Mesenchymal stem cell (in vitro differentiated cells and primary cell): ENCODE measurements around the gene UGP2.

Experiments
- DNase-seq: peaks from one replicate; pipeline ENCODE4 v3.0.0-alpha.2; 2013
- H2AFZ ChIP-seq: one replicate; pipeline ENCODE4 v1.6.1; 2013; ENCODE audit warnings: low read depth, mild to moderate bottlenecking, control low read depth, inconsistent platforms, low read length, moderate library complexity
- H2AK5ac ChIP-seq: 2 replicates; pipeline ENCODE4 v1.6.1; 2013; ENCODE audit warnings: low read length, moderate library complexity, mild to moderate bottlenecking, inconsistent platforms; ENCODE audit not compliant: severe bottlenecking
- H2BK120ac ChIP-seq: one replicate; pipeline ENCODE4 v1.6.1; 2013; ENCODE audit warnings: low read depth, mild to moderate bottlenecking, inconsistent platforms, low read length, moderate library complexity
- H2BK12ac ChIP-seq, 2 experiments: one replicate each; pipeline ENCODE4 v1.6.1; 2013; ENCODE audit warnings: inconsistent platforms in 2 of 2, low read length in 2 of 2, mild to moderate bottlenecking in 2 of 2, moderate library complexity in 2 of 2, control low read depth in 1 of 2
- H2BK15ac ChIP-seq: one replicate; pipeline ENCODE4 v1.6.1; 2013; ENCODE audit warnings: mild to moderate bottlenecking, low read depth, inconsistent platforms; ENCODE audit not compliant: poor library complexity, severe bottlenecking
- H2BK5ac ChIP-seq: 2 replicates; pipeline ENCODE4 v1.6.1; 2013; ENCODE audit warnings: low read depth, mild to moderate bottlenecking, low read length, control low read depth, inconsistent platforms; ENCODE audit not compliant: poor library complexity, severe bottlenecking
- H3K14ac ChIP-seq, 2 experiments: one replicate each; pipeline ENCODE4 v1.6.1; 2013; ENCODE audit warnings: inconsistent platforms in 2 of 2, low read length in 2 of 2, control low read depth in 1 of 2, mild to moderate bottlenecking in 1 of 2, moderate library complexity in 1 of 2
- H3K18ac ChIP-seq, 2 experiments: one replicate each; pipeline ENCODE4 v1.6.1; 2013; ENCODE audit warnings: inconsistent platforms in 2 of 2, low read length in 2 of 2, control low read depth in 1 of 2, low read depth in 1 of 2, mild to moderate bottlenecking in 1 of 2
- H3K23ac ChIP-seq, 2 experiments: one replicate each; pipeline ENCODE4 v1.6.1; 2013; ENCODE audit warnings: inconsistent platforms in 2 of 2, low read length in 2 of 2, mild to moderate bottlenecking in 2 of 2, moderate library complexity in 2 of 2, control low read depth in 1 of 2
- H3K27ac ChIP-seq: 2 replicates; pipeline ENCODE4 v1.5.1; 2013; ENCODE audit warnings: mild to moderate bottlenecking, moderate library complexity, low read length, control low read depth, inconsistent platforms; ENCODE audit not compliant: poor library complexity, severe bottlenecking
- H3K27me3 ChIP-seq, 2 experiments: 2 replicates each; pipeline versions ENCODE4 v1.6.1 to v1.7.0; 2013; ENCODE audit warnings: low read length in 2 of 2, mild to moderate bottlenecking in 2 of 2, moderate library complexity in 2 of 2, control low read depth in 1 of 2, inconsistent platforms in 1 of 2; ENCODE audit not compliant: control insufficient read depth in 1 of 2, insufficient read depth in 1 of 2
- H3K36me3 ChIP-seq, 2 experiments: 2 replicates each; pipeline versions ENCODE4 v1.6.1 to v1.7.0; 2013; ENCODE audit warnings: low read length in 2 of 2, control low read depth in 1 of 2, inconsistent platforms in 1 of 2, low read depth in 1 of 2, mild to moderate bottlenecking in 1 of 2; ENCODE audit not compliant: insufficient read depth in 2 of 2, control insufficient read depth in 1 of 2
- H3K4ac ChIP-seq, 2 experiments: one replicate each; pipeline ENCODE4 v1.6.1; 2013; ENCODE audit warnings: inconsistent platforms in 2 of 2, low read length in 2 of 2, mild to moderate bottlenecking in 2 of 2, moderate library complexity in 2 of 2, control low read depth in 1 of 2, low read depth in 1 of 2
- H3K4me1 ChIP-seq: 2 replicates; pipeline ENCODE4 v1.6.1; 2013; ENCODE audit warnings: low read depth, low read length, control low read depth; ENCODE audit not compliant: control insufficient read depth, insufficient read depth
- H3K4me2 ChIP-seq: 2 replicates; pipeline ENCODE4 v1.6.1; 2013; ENCODE audit warnings: low read length, mild to moderate bottlenecking, inconsistent platforms; ENCODE audit not compliant: poor library complexity, severe bottlenecking
- H3K4me3 ChIP-seq, 2 experiments: 2 replicates each; pipeline versions ENCODE4 v1.5.1 to v1.7.0; 2013; ENCODE audit warnings: low read length in 2 of 2, mild to moderate bottlenecking in 2 of 2, control low read depth in 1 of 2, low read depth in 1 of 2; ENCODE audit not compliant: insufficient read depth in 1 of 2
- H3K79me1 ChIP-seq: replicated peaks from 2 replicates; pipeline ENCODE4 v1.6.1; 2013; ENCODE audit warnings: mild to moderate bottlenecking, control low read depth, low read length, inconsistent platforms; ENCODE audit not compliant: poor library complexity, severe bottlenecking
- H3K9ac ChIP-seq: 2 replicates; pipeline ENCODE4 v1.7.0; 2013; ENCODE audit warnings: mild to moderate bottlenecking, low read length, moderate library complexity
- H3K9me3 ChIP-seq: 2 replicates; pipeline ENCODE4 v1.7.0; 2013; ENCODE audit warnings: mild to moderate bottlenecking, low read length; ENCODE audit not compliant: control insufficient read depth
- H4K8ac ChIP-seq: one replicate; pipeline ENCODE4 v1.6.1; 2013; ENCODE audit warnings: inconsistent platforms, mild to moderate bottlenecking, low read length, moderate library complexity
- H4K91ac ChIP-seq: one replicate; pipeline ENCODE4 v1.6.1; 2013; ENCODE audit warnings: mild to moderate bottlenecking, low read length, inconsistent platforms
- WGBS: methylation state at CpG from one replicate; pipeline ENCODE4 v1.1.7; 2013; ENCODE audit warnings: mixed read lengths; 5-methylcytosine and 5-hydroxymethylcytosine counted together

UGP2 gene

DNA sequence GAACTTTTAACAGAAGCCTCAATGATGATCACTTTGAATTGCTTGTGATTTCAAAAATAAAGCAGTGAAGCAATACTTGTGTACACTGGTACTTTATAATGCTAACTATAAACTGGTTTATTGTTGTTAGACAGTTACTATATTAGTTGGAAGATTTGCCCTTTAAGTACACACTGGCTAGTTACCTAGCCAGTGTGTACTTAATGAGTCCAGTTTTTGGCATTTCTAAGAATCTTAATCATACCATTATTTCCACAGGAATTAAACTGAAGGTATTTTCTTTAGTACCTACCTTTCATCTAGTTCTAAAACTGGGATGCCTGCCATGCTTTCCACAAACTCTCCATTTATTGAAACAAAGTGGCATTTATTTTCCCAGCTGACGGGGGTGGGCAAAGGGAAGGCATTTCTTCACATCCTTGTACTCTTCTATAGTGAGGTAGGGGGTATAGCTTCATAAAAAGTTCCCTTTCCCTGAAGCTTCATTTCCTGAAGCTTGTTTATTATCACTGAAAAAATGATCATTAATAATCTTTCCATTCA, 49.9 kb downstream of the UGP2 start:
- Histone ChIP-seq H2AFZ (no peak overlapping the region), H3K23ac (no peak overlapping the region)

DNA sequence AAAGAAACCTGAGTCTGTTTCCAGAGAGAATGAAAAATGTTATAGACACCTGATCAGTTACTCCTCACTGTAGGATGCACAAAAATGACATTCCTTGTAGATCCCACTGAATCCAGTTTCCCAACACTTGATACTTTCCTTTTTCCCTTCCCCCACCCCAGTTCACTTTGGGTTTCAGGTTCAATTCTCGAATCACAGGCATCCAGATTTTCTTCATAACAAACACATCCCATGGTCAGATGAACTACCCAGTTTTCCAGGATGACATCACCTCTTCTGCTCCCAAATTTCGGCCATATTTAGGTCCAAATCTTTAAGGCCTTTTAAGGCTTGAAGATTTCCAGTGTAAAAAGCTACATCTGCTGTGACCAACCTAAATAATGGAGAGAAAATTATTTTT, 51.5 kb downstream of the UGP2 start:
- Histone ChIP-seq H3K27ac (no peak overlapping the region), H3K4me1 (peaks cover 3% of the 10 kb centered on the region), H3K36me3 (peaks cover 12 to 97% of the 10 kb centered on the region in 2 experiments), H3K23ac (no peak overlapping the region), H2AK5ac (no peak overlapping the region), H2BK120ac (no peak overlapping the region), H4K91ac (no peak overlapping the region), H2BK12ac (no peak overlapping the region), H3K4ac (no peak overlapping the region), H3K4me3 (no peak overlapping the region), H3K14ac (no peak overlapping the region), H3K27me3 (no peaks in the 10 kb centered on the region), H4K8ac (no peak overlapping the region), H3K18ac (no peak overlapping the region), H3K9me3 (no peaks in the 10 kb centered on the region), H3K79me1 (peaks cover 7% of the 10 kb centered on the region), H2BK15ac (no peak overlapping the region), H3K4me2 (no peak overlapping the region), H3K9ac (no peak overlapping the region), H2BK5ac (no peak overlapping the region), H2AFZ (no peak overlapping the region)
- 93% methylated on average over 1 of the region's 2 CpGs for WGBS
- DNase-seq, result no peak

More for the DNA sequence above, 49.9 kb downstream of the UGP2 start:
- H2BK120ac ChIP-seq, result no peak overlapping the region
- H2BK12ac ChIP-seq, result no peak overlapping the region
- H3K4ac ChIP-seq, result no peak overlapping the region
- no CpG with 5 or more reads among the region's 1 CpG for WGBS
- peaks cover 10% of the 10 kb centered on the region for H3K79me1 ChIP-seq
- H3K27ac ChIP-seq, result peak overlapping the region; percentile 14
- H4K8ac ChIP-seq, result no peak overlapping the region
- no peak for DNase-seq
- no peak overlapping the region for H4K91ac ChIP-seq
- peaks cover 13 to 97% of the 10 kb centered on the region in 2 experiments for H3K36me3 ChIP-seq
- peaks cover 3% of the 10 kb centered on the region for H3K4me1 ChIP-seq
- H2BK5ac ChIP-seq, result no peak overlapping the region
- H2AK5ac ChIP-seq, result no peak overlapping the region
- no peaks in the 10 kb centered on the region for H3K9me3 ChIP-seq
- no peak overlapping the region for H3K4me2 ChIP-seq
- no peak overlapping the region for H3K18ac ChIP-seq
- H3K9ac ChIP-seq, result no peak overlapping the region
- no peak overlapping the region for H2BK15ac ChIP-seq
- no peak overlapping the region for H3K14ac ChIP-seq
- no peaks in the 10 kb centered on the region for H3K27me3 ChIP-seq
- H3K4me3 ChIP-seq, result no peak overlapping the region

DNA sequence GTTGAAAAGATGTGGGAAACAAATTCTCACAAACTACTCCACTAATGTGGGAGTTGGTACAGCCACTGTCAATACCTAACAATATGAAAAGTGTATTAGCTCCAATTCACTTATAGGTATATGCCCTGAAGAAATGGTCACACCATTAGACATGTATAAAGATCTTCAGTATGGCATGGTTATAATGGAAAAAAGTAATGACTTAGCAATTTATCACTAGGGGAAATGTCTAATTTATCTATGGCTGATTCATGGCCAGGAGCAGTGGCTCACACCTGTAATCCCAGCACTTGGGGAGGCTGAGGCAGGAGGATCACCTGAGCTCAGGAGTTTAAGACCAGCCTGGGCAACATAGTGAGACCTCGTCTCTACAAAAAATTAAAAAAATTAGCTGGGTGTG, 52.5 kb downstream of the UGP2 start:
- H2AK5ac ChIP-seq, result no peak overlapping the region
- H2BK15ac ChIP-seq, result no peak overlapping the region
- no peak overlapping the region for H3K4ac ChIP-seq
- H3K27ac ChIP-seq, result no peak overlapping the region
- H3K4me3 ChIP-seq, result no peak overlapping the region
- no peak overlapping the region for H2BK120ac ChIP-seq
- H4K91ac ChIP-seq, result no peak overlapping the region
- H3K18ac ChIP-seq, result no peak overlapping the region
- H4K8ac ChIP-seq, result no peak overlapping the region
- peaks cover 11 to 97% of the 10 kb centered on the region in 2 experiments for H3K36me3 ChIP-seq
- WGBS, result 100% methylated on average over 1 of the region's 1 CpG
- H3K9me3 ChIP-seq, result no peaks in the 10 kb centered on the region
- H2BK12ac ChIP-seq, result no peak overlapping the region
- H3K79me1 ChIP-seq, result peaks cover 4% of the 10 kb centered on the region
- no peak overlapping the region for H3K23ac ChIP-seq
- no peak overlapping the region for H3K9ac ChIP-seq
- no peak overlapping the region for H2AFZ ChIP-seq
- no peak overlapping the region for H2BK5ac ChIP-seq
- no peak overlapping the region for H3K4me2 ChIP-seq
- no peaks in the 10 kb centered on the region for H3K27me3 ChIP-seq
- no peak overlapping the region for H3K14ac ChIP-seq
- H3K4me1 ChIP-seq, result no peaks in the 10 kb centered on the region
- DNase-seq, result no peak

DNA sequence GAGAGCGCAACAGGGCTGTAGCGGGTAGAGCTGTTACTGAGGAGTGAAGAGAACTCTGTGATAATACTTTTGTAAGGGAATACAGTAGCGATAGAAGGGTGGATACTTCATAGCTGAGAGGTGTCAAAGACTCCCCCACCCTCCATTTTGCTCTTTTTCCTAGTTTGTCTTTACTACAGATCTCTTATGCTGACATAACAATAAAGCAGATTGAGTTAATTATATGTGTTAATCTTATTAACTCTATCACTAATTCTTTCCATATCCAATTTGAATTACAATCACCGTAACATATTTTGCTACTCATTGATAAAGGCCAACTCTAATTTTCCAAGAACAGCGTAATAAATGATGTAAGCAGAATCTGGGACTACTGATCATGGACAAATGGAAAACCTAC, 57.1 kb downstream of the UGP2 start:
- Histone ChIP-seq H3K23ac (no peak overlapping the region), H2BK120ac (no peak overlapping the region)

More for the DNA sequence above, 57.1 kb downstream of the UGP2 start:
- Histone ChIP-seq H3K36me3 (peaks cover 23 to 93% of the 10 kb centered on the region in 2 experiments), H2BK12ac (no peak overlapping the region), H3K4me1 (no peaks in the 10 kb centered on the region), H3K9ac (no peak overlapping the region), H4K91ac (no peak overlapping the region), H3K4me3 (no peak overlapping the region), H3K4ac (no peak overlapping the region), H2BK5ac (no peak overlapping the region), H4K8ac (no peak overlapping the region), H3K14ac (no peak overlapping the region), H3K18ac (no peak overlapping the region), H2AFZ (no peak overlapping the region), H3K79me1 (peaks cover 12% of the 10 kb centered on the region), H2BK15ac (no peak overlapping the region), H3K27ac (no peak overlapping the region), H3K4me2 (no peak overlapping the region), H3K9me3 (peaks cover 34% of the 10 kb centered on the region), H2AK5ac (no peak overlapping the region), H3K27me3 (no peaks in the 10 kb centered on the region)
- 96% methylated on average over 3 of the region's 5 CpGs for WGBS
- no peak for DNase-seq
